ENCODE measurements around the gene KDELR3. TPM values are rescaled to one million over a fixed set of nuclear protein-coding genes. Genes with fewer than 3 reads are reported as not detected.

Gene KDELR3
- total RNA-seq, 2 experiments from 2014 or later = 0.94 to 0.97 TPM

DNA sequence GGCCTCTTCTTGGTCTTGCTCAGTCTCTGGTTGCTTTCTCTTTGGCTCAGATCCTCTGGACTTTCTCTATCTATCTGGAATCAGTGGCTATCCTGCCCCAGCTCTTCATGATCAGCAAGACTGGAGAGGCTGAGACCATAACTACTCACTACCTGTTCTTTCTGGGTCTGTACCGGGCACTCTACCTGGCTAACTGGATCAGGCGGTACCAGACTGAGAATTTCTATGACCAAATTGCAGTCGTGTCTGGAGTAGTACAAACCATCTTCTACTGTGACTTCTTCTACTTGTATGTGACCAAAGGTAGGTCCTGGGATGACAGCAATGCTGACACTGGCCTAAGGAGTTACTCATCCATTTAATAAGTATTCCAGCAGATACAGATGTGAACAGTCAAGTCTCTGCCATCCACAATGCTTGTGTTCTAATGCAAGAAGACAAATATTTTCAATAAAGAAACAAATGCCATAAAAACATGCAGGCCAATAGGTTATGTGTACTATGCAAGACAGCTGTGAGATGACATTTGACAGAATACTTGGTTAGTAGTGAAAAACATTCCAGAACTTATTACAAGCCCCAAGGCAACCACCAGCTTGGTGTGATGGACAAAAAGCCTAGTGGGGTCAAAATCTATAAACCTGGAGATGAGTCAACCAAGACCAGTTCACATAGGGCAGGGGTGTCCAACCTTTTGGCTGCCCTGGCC, 13.4 kb downstream of the KDELR3 start:
- CTCF ChIA-PET = no interaction called here
- peaks cover 46% of the 10 kb centered on the region for H3K36me3 Mint-ChIP-seq
- H3K4me1 Mint-ChIP-seq (ENCODE audit: low read depth) = peaks cover 19% of the 10 kb centered on the region
- no peaks in the 10 kb centered on the region for H3K9me3 Mint-ChIP-seq
- POLR2A ChIA-PET = interaction anchor here (1.4 to 1.8 kb wide), 3 partner anchors 9 to 21 kb away, joined by 3 to 7 read pairs (median 6); partner anchors contain the start of gene KDELR3
- no peak overlapping the region for H3K4me3 Mint-ChIP-seq
- no peaks in the 10 kb centered on the region for H3K27me3 Mint-ChIP-seq
- intact Hi-C loops (cut with micrococcal nuclease) = no loop called here
- no peak for DNase-seq
- peak overlapping the region; percentile 29 for H3K27ac Mint-ChIP-seq

GRCh38 chr22:38481871-38482332, 14.0 kb downstream of the KDELR3 start:
- H3K27me3 Mint-ChIP-seq = no peaks in the 10 kb centered on the region
- intact Hi-C loops (cut with micrococcal nuclease) = no loop called here
- H3K36me3 Mint-ChIP-seq = peaks cover 52% of the 10 kb centered on the region

DNA sequence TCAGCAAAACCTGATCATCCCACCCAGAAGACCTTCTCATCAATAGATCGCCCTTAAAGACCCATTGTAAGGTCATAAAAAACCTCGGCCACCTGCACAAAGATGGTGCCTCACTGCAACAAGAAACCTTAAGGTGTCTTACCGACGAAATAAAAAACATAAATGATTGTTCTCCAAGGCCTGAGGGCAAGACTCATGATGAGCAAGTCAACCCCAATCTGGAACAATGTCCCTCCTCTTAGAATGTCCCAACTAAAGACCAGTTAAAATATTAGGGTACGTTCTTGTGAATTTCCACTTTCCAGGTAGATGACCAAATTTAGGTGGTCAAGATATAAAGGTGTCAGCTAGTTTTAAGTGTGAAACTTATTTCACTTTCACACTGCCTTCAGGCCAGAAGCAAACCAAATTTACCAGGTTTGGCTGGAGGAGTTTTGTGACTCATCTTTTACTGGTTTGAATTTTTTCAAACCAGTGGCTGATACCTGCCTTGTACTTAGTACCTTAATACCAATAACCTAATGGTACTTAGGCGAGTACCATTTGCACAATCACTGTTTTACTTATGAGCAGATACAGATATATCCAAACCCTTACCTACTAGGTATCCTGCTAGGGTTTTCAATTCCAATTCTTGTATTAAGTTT, 14.9 kb downstream of the KDELR3 start:
- POLR2A ChIA-PET = no interaction called here
- intact Hi-C loops (cut with micrococcal nuclease) = no loop called here
- H3K27ac Mint-ChIP-seq = peak overlapping the region; percentile 20
- no peaks in the 10 kb centered on the region for H3K27me3 Mint-ChIP-seq
- no peak for DNase-seq
- no peaks in the 10 kb centered on the region for H3K9me3 Mint-ChIP-seq
- CTCF ChIA-PET = interaction anchor here (1.4 kb wide), 1 partner anchor 87 kb away, joined by 4 read pairs; the partner anchor contains the start of gene DMC1
- peaks cover 56% of the 10 kb centered on the region for H3K36me3 Mint-ChIP-seq
- H3K4me3 Mint-ChIP-seq = no peak overlapping the region
- H3K4me1 Mint-ChIP-seq (ENCODE audit: low read depth) = peaks cover 25% of the 10 kb centered on the region

More at GRCh38 chr22:38481871-38482332, 14.0 kb downstream of the KDELR3 start:
- DNase-seq = no peak
- H3K9me3 Mint-ChIP-seq = no peaks in the 10 kb centered on the region
- ChIA-PET CTCF (no interaction called here), POLR2A (interaction anchor here (1.4 to 1.8 kb wide), 3 partner anchors 9 to 20 kb away, joined by 3 to 7 read pairs (median 6); partner anchors contain the start of gene KDELR3)
- peaks cover 24% of the 10 kb centered on the region for H3K4me1 Mint-ChIP-seq (ENCODE audit: low read depth)
- H3K27ac Mint-ChIP-seq = no peak overlapping the region
- no peak overlapping the region for H3K4me3 Mint-ChIP-seq

- CTCF ChIA-PET = no interaction called here
- no peaks in the 10 kb centered on the region for H3K9me3 Mint-ChIP-seq
These were observed 16.3 kb downstream of the KDELR3 start for GRCh38 chr22:38484244-38484643.

DNA sequence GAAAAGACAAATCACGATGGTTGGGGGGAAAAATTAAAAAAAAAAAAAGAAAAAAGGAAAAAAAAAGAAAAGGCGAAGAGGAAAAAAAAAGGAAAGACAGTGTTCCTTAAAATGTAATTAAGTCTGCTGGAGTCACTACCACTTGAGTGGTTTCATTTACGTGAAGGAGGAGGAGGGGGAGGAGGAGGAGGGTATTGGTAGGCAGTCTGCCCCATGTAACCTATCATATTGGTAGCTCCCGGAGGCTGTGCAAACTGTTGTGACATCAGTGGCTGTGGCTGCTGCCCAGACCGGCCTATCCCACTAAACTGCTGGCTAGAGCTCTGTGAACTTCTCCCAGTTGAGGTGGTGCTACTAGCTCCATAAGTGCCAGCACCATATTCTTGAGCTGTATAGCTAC, 17.9 kb downstream of the KDELR3 start:
- Mint-ChIP-seq H3K4me1 (ENCODE audit: low read depth) (peaks cover 48% of the 10 kb centered on the region), H3K9me3 (no peaks in the 10 kb centered on the region), H3K36me3 (peaks cover 83% of the 10 kb centered on the region), H3K4me3 (no peak overlapping the region), H3K27ac (peak overlapping the region; percentile 13), H3K27me3 (no peaks in the 10 kb centered on the region)
- intact Hi-C loops (cut with micrococcal nuclease) = no loop called here
- POLR2A ChIA-PET = interaction anchor here (1.6 to 2.8 kb wide), 3 partner anchors 8 to 17 kb away, joined by 3 to 8 read pairs (median 5); no protein-coding TSS in a partner anchor
- CTCF ChIA-PET = no interaction called here
- DNase-seq = no peak

More at GRCh38 chr22:38484244-38484643, 16.3 kb downstream of the KDELR3 start:
- POLR2A ChIA-PET = interaction anchor here (1.0 to 2.8 kb wide), 2 partner anchors 8 to 10 kb away, joined by 3 to 8 read pairs; no protein-coding TSS in a partner anchor
- DNase-seq = no peak
- intact Hi-C loops (cut with micrococcal nuclease) = no loop called here
- Mint-ChIP-seq H3K27ac (peak overlapping the region; percentile 20), H3K27me3 (no peaks in the 10 kb centered on the region), H3K4me1 (ENCODE audit: low read depth) (peaks cover 34% of the 10 kb centered on the region), H3K36me3 (peaks cover 68% of the 10 kb centered on the region), H3K4me3 (no peak overlapping the region)

DNA sequence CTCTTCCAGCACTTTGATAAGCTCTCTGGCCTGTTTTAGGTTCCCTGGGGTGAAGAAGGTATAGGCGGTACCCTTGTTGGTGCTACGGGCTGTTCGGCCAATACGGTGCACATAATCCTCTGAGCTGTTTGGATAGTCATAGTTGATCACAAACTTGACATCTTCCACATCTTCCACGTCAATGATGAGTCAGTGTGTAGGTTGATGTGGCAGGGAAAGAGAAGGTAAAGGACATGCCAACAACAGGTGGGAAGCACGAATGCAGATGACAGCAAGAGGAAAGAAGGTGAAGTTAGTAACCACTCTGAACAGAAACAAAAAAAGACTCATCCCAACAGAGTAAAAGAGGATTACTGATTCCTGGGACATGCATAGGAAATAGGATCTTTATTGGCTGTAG, 20.1 kb downstream of the KDELR3 start:
- Mint-ChIP-seq H3K4me3 (no peak overlapping the region), H3K27me3 (no peaks in the 10 kb centered on the region), H3K9me3 (no peaks in the 10 kb centered on the region), H3K27ac (peak overlapping the region; percentile 68), H3K36me3 (peaks cover 78% of the 10 kb centered on the region), H3K4me1 (ENCODE audit: low read depth) (peaks cover 55% of the 10 kb centered on the region)
- intact Hi-C loops (cut with micrococcal nuclease) = no loop called here
- POLR2A ChIA-PET = interaction anchor here (1.5 kb wide), 1 partner anchor 218 kb away, joined by 5 read pairs; the partner anchor contains the start of gene GTPBP1
- no peak for DNase-seq
- CTCF ChIA-PET = interaction anchor here (1.2 kb wide), 1 partner anchor 15 kb away, joined by 3 read pairs; no protein-coding TSS in a partner anchor

- ChIA-PET POLR2A (no interaction called here), CTCF (interaction anchor here (1.6 kb wide), 1 partner anchor 437 kb away, joined by 5 read pairs; no protein-coding TSS in a partner anchor)
- H3K36me3 Mint-ChIP-seq = peaks cover 76% of the 10 kb centered on the region
- intact Hi-C loops (cut with micrococcal nuclease) = no loop called here
- peaks cover 54% of the 10 kb centered on the region for H3K4me1 Mint-ChIP-seq (ENCODE audit: low read depth)
- H3K4me3 Mint-ChIP-seq = no peak overlapping the region
- no peaks in the 10 kb centered on the region for H3K9me3 Mint-ChIP-seq
- H3K27ac Mint-ChIP-seq = no peak overlapping the region
- DNase-seq = no peak
- no peaks in the 10 kb centered on the region for H3K27me3 Mint-ChIP-seq
These were observed 21.2 kb downstream of the KDELR3 start for GRCh38 chr22:38489142-38489541.

DNA sequence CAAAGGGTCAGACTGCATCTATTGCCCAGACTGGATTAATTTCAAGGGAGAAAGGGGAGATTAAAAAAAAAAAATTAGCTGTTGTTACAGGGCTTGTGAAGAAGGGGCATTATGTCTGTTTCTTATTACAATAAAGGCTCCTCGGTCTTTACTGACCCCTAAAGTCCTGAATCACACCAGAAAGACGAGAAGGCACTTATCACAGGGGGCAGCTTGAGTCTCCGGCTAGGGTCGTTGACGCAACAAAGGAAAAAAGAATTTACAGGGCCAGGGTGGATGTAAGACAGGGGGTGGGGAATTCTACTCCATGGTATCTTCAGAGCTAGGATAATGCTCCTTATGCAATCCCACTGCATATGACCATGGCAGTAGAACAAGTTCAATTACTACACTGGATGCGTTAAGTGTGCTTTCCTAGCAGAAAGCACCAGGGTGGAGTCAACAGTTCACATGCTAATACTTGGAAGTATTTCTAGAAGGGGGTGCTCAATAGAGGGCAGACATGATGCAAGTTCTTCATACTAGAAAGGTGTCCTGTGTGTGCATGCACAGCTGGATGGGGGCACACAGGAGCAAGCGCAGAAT, 21.8 kb downstream of the KDELR3 start:
- CTCF ChIA-PET = interaction anchor here (1.6 kb wide), 1 partner anchor 437 kb away, joined by 5 read pairs; no protein-coding TSS in a partner anchor
- intact Hi-C loops (cut with micrococcal nuclease) = loop anchor here (2.0 kb wide), 1 partner anchor 17 kb away; the partner anchor contains the start of gene DDX17
- POLR2A ChIA-PET = interaction anchor here (0.6 to 1.4 kb wide), 3 partner anchors 8 to 302 kb away, joined by 4 to 6 read pairs (median 5); no protein-coding TSS in a partner anchor
- no peaks in the 10 kb centered on the region for H3K27me3 Mint-ChIP-seq
- H3K4me1 Mint-ChIP-seq (ENCODE audit: low read depth) = peaks cover 54% of the 10 kb centered on the region
- H3K36me3 Mint-ChIP-seq = peaks cover 77% of the 10 kb centered on the region
- peak overlapping the region; percentile 63 for H3K27ac Mint-ChIP-seq
- no peak overlapping the region for H3K4me3 Mint-ChIP-seq
- no peaks in the 10 kb centered on the region for H3K9me3 Mint-ChIP-seq
- no peak for DNase-seq

GRCh38 chr22:38490475-38490874, 22.6 kb downstream of the KDELR3 start:
- DNase-seq = no peak
- H3K27me3 Mint-ChIP-seq = no peaks in the 10 kb centered on the region
- ChIA-PET CTCF (interaction anchor here (1.3 to 1.6 kb wide), 2 partner anchors 11 to 438 kb away, joined by 4 to 5 read pairs; no protein-coding TSS in a partner anchor), POLR2A (interaction anchor here (0.7 to 1.4 kb wide), 3 partner anchors 9 to 33 kb away, joined by 3 to 6 read pairs (median 5); no protein-coding TSS in a partner anchor)
- no peaks in the 10 kb centered on the region for H3K9me3 Mint-ChIP-seq
- peaks cover 55% of the 10 kb centered on the region for H3K4me1 Mint-ChIP-seq (ENCODE audit: low read depth)
- H3K4me3 Mint-ChIP-seq = no peak overlapping the region
- peak overlapping the region; percentile 79 for H3K27ac Mint-ChIP-seq
- intact Hi-C loops (cut with micrococcal nuclease) = loop anchor here (2.0 kb wide), 1 partner anchor 16 kb away; the partner anchor contains the start of gene DDX17
- peaks cover 77% of the 10 kb centered on the region for H3K36me3 Mint-ChIP-seq

DNA sequence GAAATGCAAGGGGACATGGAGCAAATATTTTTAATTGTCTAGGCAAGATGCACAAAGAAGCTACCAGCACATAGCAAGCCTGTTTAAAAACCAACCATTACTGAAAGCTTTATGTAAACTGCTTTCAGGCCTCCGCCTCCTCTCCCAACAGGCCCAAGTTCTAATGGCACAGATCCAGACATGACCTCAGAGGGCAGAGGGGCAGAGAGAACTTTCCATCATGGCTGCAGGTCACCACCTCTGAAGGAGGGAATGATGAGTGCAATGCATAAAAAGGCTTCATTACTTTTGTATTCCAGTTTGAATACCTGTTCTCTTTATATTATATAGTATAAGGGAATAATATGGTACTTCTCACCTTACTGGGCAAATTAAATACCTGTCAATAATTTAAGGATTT, 23.0 kb downstream of the KDELR3 start:
- intact Hi-C loops (cut with micrococcal nuclease) = loop anchor here (2.0 kb wide), 1 partner anchor 16 kb away; the partner anchor contains the start of gene DDX17
- no peaks in the 10 kb centered on the region for H3K9me3 Mint-ChIP-seq
- H3K4me1 Mint-ChIP-seq (ENCODE audit: low read depth) = peaks cover 54% of the 10 kb centered on the region
- no peaks in the 10 kb centered on the region for H3K27me3 Mint-ChIP-seq
- peaks cover 76% of the 10 kb centered on the region for H3K36me3 Mint-ChIP-seq
- no peak overlapping the region for H3K4me3 Mint-ChIP-seq
- DNase-seq = no peak
- H3K27ac Mint-ChIP-seq = peak overlapping the region; percentile 79
- ChIA-PET POLR2A (interaction anchor here (1.1 to 2.2 kb wide), 3 partner anchors 9 to 33 kb away, joined by 5 to 9 read pairs (median 6); no protein-coding TSS in a partner anchor), CTCF (interaction anchor here (1.3 kb wide), 1 partner anchor 11 kb away, joined by 4 read pairs; no protein-coding TSS in a partner anchor)

DNA sequence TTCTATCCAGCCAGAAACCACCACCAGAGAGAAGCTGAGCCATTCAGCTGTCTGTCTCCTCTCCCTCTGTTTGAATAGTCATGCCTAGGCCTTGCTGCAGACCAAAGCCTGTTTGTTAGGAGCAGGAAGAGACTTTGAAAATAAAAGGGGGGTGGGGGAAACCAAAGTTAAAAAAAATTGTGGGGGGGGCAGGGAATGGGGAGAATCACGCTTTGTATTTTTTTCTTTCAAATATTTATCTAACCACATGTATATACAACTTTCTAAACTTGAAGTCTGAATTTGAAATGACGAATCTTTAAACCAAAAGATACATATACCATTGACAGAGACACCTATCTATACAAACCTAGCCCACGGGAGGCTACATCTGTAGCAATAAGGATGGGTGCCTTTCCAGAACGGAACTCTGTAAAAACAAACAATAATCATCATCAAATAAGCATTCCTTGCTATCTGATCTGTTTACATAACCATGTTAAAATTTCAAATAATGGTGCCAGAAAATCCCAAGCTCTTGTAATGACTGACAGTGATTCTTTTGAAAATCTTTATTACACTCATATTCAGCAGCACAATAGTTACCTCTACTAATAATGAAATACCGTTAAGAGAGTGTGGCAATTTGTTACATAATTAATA, 23.9 kb downstream of the KDELR3 start:
- Mint-ChIP-seq H3K4me1 (ENCODE audit: low read depth) (peaks cover 54% of the 10 kb centered on the region), H3K27ac (peak overlapping the region; percentile 49), H3K27me3 (no peaks in the 10 kb centered on the region), H3K9me3 (no peaks in the 10 kb centered on the region), H3K36me3 (peaks cover 71% of the 10 kb centered on the region), H3K4me3 (no peak overlapping the region)
- ChIA-PET POLR2A (interaction anchor here (0.8 to 2.2 kb wide), 2 partner anchors 8 to 10 kb away, joined by 3 to 9 read pairs; no protein-coding TSS in a partner anchor), CTCF (no interaction called here)
- DNase-seq = no peak
- intact Hi-C loops (cut with micrococcal nuclease) = loop anchor here (2.0 kb wide), 1 partner anchor 15 kb away; the partner anchor contains the start of gene DDX17
